K562 (cell line): ENCODE data around the gene DYNC2I2. TPM values are rescaled to one million over a fixed set of nuclear protein-coding genes. Genes with fewer than 3 reads are reported as not detected.

Experiments used
- ATAC-seq: fragments of 200-7000 bp; cut with Tn5 transposase; 3 replicates; pipeline ENCODE4 v1.9.1; 2020; ENCODE audit warnings: moderate library complexity
- BruUV-seq: library from RNA; stranded (reverse); fragments of 400-500 nt; replicated peaks from 2 replicates; lab custom pipeline; 2021; lab: Mats Ljungman, UMichigan
- CTCF ChIA-PET: fragments of 300-600 bp; formaldehyde crosslinking; extraction: SDS; loops from one replicate; lab custom pipeline; 2021; ENCODE audit warnings: low intra/inter-chr PET ratio; lab: Yijun Ruan, JAX
- POLR2A ChIA-PET: fragments of 300-600, 350-650 bp; sonication (Branson Sonifier 250); formaldehyde crosslinking; extraction: SDS; loops from one replicate; lab custom pipeline; 2021; ENCODE audit warnings: antibody characterized with exemption, inconsistent platforms; lab: Yijun Ruan, JAX
- DNase-seq, 4 experiments: peaks; one replicate each; pipeline versions ENCODE4 v3.0.0 to v3.0.0-alpha.2; 2011 to 2018; ENCODE audit warnings: low spot score in 3 of 4, mixed read lengths in 3 of 4; ENCODE audit errors: extremely low read depth in 1 of 4
- FAIRE-seq: peaks from 2 replicates; lab custom pipeline; 2011; peaks lifted over from hg19 to GRCh38; lab: Jason Lieb, UNC
- H2AFZ ChIP-seq: 2 replicates; pipeline ENCODE4 v1.6.0; 2011; ENCODE audit warnings: low read depth, low read length, control low read depth, inconsistent platforms
- H3K27ac ChIP-seq: fragments of 200-600 bp; 3 replicates; pipeline ENCODE4 v1.8.0; 2011; ENCODE audit warnings: low read depth, mild to moderate bottlenecking, control low read depth, inconsistent platforms, low read length, moderate library complexity, mixed read lengths; ENCODE audit errors: extremely low read depth
- H3K27me3 ChIP-seq, 2 experiments: fragments of 300-600 bp in 1 of 2; 2 replicates in 1 of 2; 3 replicates in 1 of 2; pipeline versions ENCODE4 v1.6.0 to v1.8.0; 2011; ENCODE audit warnings: inconsistent platforms in 2 of 2, low read length in 2 of 2, mild to moderate bottlenecking in 1 of 2, mixed read lengths in 1 of 2, moderate library complexity in 1 of 2; ENCODE audit not compliant: control insufficient read depth in 2 of 2, insufficient read depth in 2 of 2
- H3K36me3 ChIP-seq: fragments of 300-600 bp; 3 replicates; pipeline ENCODE4 v1.8.0; 2011; ENCODE audit warnings: mild to moderate bottlenecking, low read length, inconsistent platforms; ENCODE audit not compliant: control insufficient read depth, insufficient read depth
- H3K4me1 ChIP-seq, 2 experiments: fragments of 200-600 bp in 1 of 2; replicated peaks in 1 of 2; 2 replicates in 1 of 2; 3 replicates in 1 of 2; pipeline versions ENCODE4 v1.5.1 to v1.8.0; 2011; ENCODE audit warnings: inconsistent platforms in 2 of 2, low read length in 2 of 2, mild to moderate bottlenecking in 1 of 2, mixed read lengths in 1 of 2, moderate library complexity in 1 of 2; ENCODE audit not compliant: control insufficient read depth in 2 of 2, insufficient read depth in 2 of 2
- H3K4me2 ChIP-seq: 2 replicates; pipeline ENCODE4 v1.6.1; 2011; ENCODE audit warnings: low read length, control low read depth, inconsistent platforms, mixed read lengths; ENCODE audit not compliant: insufficient read depth
- H3K4me3 ChIP-seq: fragments of 200-600 bp; sonication (generic), shearing (Covaris generic); 2 replicates; pipeline ENCODE4 v1.5.1; 2016; ENCODE audit warnings: control low read depth, inconsistent platforms
- H3K79me2 ChIP-seq: fragments of 200-600 bp; 3 replicates; pipeline ENCODE4 v1.8.0; 2011; ENCODE audit warnings: low read length, inconsistent platforms; ENCODE audit not compliant: control insufficient read depth, insufficient read depth
- H3K9ac ChIP-seq, 2 experiments: 2 replicates each; pipeline versions ENCODE4 v1.6.0 to v1.6.1; 2011; ENCODE audit warnings: low read depth in 2 of 2, low read length in 2 of 2, control low read depth in 1 of 2, inconsistent platforms in 1 of 2, mild to moderate bottlenecking in 1 of 2, mixed read lengths in 1 of 2; ENCODE audit not compliant: insufficient read depth in 1 of 2
- H3K9me1 ChIP-seq: one replicate; pipeline ENCODE4 v1.6.0; 2011; ENCODE audit warnings: inconsistent platforms, mild to moderate bottlenecking, low read length, moderate library complexity; ENCODE audit not compliant: control insufficient read depth, insufficient read depth
- H3K9me3 ChIP-seq: replicated peaks from 2 replicates; pipeline ENCODE4 v1.5.1; 2011; ENCODE audit warnings: low read depth, low read length, inconsistent platforms; ENCODE audit not compliant: control insufficient read depth, insufficient read depth
- H4K20me1 ChIP-seq: replicated peaks from 2 replicates; pipeline ENCODE4 v1.6.1; 2011; ENCODE audit warnings: low read length, inconsistent platforms, mixed read lengths; ENCODE audit not compliant: control insufficient read depth, insufficient read depth
- DACH1 ChIP-seq: fragments of 450-650 bp; IDR thresholded peaks from 2 replicates; pipeline ENCODE4 v1.6.1; 2018; ENCODE audit not compliant: partially characterized antibody
- PRDM10 ChIP-seq: fragments of 450-650 bp; IDR thresholded peaks from 2 replicates; pipeline ENCODE4 v1.6.1; 2018; ENCODE audit not compliant: partially characterized antibody
- ZBTB33 ChIP-seq: sonication (generic); formaldehyde crosslinking; IDR thresholded peaks from 2 replicates; pipeline ENCODE4 v1.8.1; 2023; ENCODE audit warnings: mild to moderate bottlenecking, missing genetic modification reagents
- WGBS: fragments of 100-300 bp; shearing (Covaris generic); methylation state at CpG from one replicate; pipeline ENCODE4 v1.1.6; 2016; ENCODE audit warnings: low coverage, mixed read lengths; ENCODE audit not compliant: insufficient coverage; ENCODE audit errors: missing lambda C conversion rate; 5-methylcytosine and 5-hydroxymethylcytosine counted together
- in situ Hi-C: fragments of 300-500 bp; cut with MboI; formaldehyde crosslinking; loops from 4 replicates; pipeline ENCODE4 v1.15.0; 2018; ENCODE audit warnings: inconsistent platforms, mixed read lengths
- intact Hi-C: fragments of 100-400 bp; cut with micrococcal nuclease; formaldehyde crosslinking; loops from 2 replicates; pipeline ENCODE4 v1.14.2; 2022
- polyA plus RNA-seq, 8 experiments: library from polyadenylated mRNA; depleted of rRNA in 4 of 8; stranded (reverse) in 5 of 8; unstranded in 3 of 8; fragments of >200 nt; fragmentation: Nextera tagmentation in 2 of 8; fragmentation: Illumina TruSeq in 1 of 8; extraction: Ambion mirVana in 2 of 8; extraction: Trizol in 1 of 8; gene quantifications; 2 replicates each; pipeline versions ENCODE4 v1.2.1 to v1.2.3, GENCODE V29; 2011 to 2014; ENCODE audit warnings: inconsistent platforms in 1 of 8, missing spikeins in 1 of 8
- total RNA-seq, 7 experiments: library from RNA; depleted of rRNA in 6 of 7; stranded (reverse); fragments of >200 nt in 6 of 7; fragmentation: Illumina TruSeq in 2 of 7; extraction: Trizol in 2 of 7; gene quantifications; 2 replicates each; pipeline versions ENCODE4 v1.2.1 to v1.2.3, GENCODE V29; 2011 to 2021; ENCODE audit warnings: low replicate concordance in 1 of 7

Gene DYNC2I2
- total and polyA plus RNA-seq, 9 of the 15 experiments (the other 6 are each of a cell fraction or from before 2014, with no cell fraction given) = 1.5 to 249 (median 70.0) TPM

- Histone ChIP-seq H3K4me2 (no peak overlapping the region), H3K4me1 (peaks cover 22 to 31% of the 10 kb centered on the region in 2 experiments), H3K79me2 (peaks cover 3% of the 10 kb centered on the region; the same call in 1 of the 3 replicates), H3K4me3 (no peak overlapping the region), H3K9me3 (no peaks in the 10 kb centered on the region), H3K27ac (no peak overlapping the region), H3K9ac (no peak overlapping the region; a peak in 1 of 4 replicates), H4K20me1 (no peaks in the 10 kb centered on the region)
- no TSS peak for BruUV-seq
- WGBS = 72% methylated on average over 20 of the region's 21 CpGs
- FAIRE-seq (no peak), ATAC-seq (no peak), DNase-seq (peak in 1 of 4 experiments; percentile 19)
- intact Hi-C loops = loop anchor here (10.0 kb wide), 2 partner anchors 409 to 489 kb away; partner anchors contain the start of genes CIZ1, GOLGA2 and SWI5
- ChIA-PET CTCF (no interaction called here), POLR2A (interaction anchor here (0.7 to 1.0 kb wide), 2 partner anchors 9 to 10 kb away, joined by 4 read pairs; no protein-coding TSS in a partner anchor)
- in situ Hi-C loops = no loop called here
- TF ChIP-seq PRDM10 (peak; percentile 71), ZBTB33 (peak; percentile 62), DACH1 (no peak)
- TF ChIP-seq, all 486 proteins: peak for 2
- no peaks in the 10 kb centered on the region for H3K27me3 ChIP-seq
- no peaks in the 10 kb centered on the region for H3K9me1 ChIP-seq
- peak overlapping the region; percentile 34; the same call in 1 of the 2 replicates for H2AFZ ChIP-seq
- no peaks in the 10 kb centered on the region for H3K36me3 ChIP-seq
These were observed 26.9 kb upstream of the DYNC2I2 start for GRCh38 chr9:128683340-128684064.
